CD4-positive, alpha-beta T cell treated with Interleukin-2 at 100 ng/mL for 4 hours (primary cell): Measurements from ENCODE around the gene PITX2.
"Not testable (repeated sequence)": the region's sequence is repeated elsewhere in the genome, so short reads cannot be mapped to it uniquely, and the experiment has no call there.

Experiments used
- DNase-seq: peaks from one replicate; pipeline ENCODE4 v3.0.0-alpha.2; 2020; ENCODE audit warnings: low spot score

Gene PITX2

GRCh38 chr4:110610940-110611831 lies 11.7 kb downstream of the PITX2 start:
- no peak for DNase-seq

GRCh38 chr4:110610620-110610939 lies 12.3 kb downstream of the PITX2 start:
- no peak for DNase-seq

GRCh38 chr4:110609044-110609750 lies 13.7 kb downstream of the PITX2 start:
- no peak for DNase-seq

DNA sequence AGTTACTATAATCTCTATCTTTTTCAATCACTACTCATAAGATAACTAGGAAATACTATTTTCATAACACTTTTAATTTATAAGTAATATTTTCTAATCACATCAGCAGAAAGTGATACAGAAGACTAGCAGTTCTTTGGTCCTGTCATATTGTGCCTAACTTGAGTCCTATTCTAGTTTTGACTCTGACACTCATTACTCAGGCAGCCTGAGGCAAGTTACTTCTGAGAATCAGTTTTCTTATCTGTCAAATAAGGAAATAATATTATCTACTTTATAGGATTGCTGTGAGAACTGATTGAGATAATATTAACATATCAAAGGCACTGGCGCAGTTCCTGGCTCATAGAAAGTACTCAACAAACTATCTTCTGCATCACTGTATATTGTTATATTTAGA lies 17.8 kb downstream of the PITX2 start:
- no peak for DNase-seq

DNA sequence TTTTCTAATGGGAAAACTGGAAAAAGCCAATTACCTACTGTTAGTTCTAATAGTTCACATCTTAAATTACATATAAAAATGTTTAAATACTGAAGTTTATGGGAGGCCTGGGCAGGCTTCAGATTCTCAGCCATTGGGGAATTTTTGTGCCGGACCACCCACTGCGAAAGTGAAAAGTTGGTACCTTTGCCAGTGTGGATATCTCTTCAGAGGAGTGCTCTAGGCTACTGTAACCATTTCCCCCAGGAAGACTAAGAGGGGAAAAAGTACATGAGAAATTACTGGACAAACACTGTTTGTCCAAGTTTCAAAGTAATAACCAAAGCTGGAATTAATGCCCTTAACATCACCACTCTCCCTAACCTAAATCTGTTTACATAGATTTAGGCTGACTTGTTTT lies 20.8 kb downstream of the PITX2 start:
- DNase-seq, result no peak

DNA sequence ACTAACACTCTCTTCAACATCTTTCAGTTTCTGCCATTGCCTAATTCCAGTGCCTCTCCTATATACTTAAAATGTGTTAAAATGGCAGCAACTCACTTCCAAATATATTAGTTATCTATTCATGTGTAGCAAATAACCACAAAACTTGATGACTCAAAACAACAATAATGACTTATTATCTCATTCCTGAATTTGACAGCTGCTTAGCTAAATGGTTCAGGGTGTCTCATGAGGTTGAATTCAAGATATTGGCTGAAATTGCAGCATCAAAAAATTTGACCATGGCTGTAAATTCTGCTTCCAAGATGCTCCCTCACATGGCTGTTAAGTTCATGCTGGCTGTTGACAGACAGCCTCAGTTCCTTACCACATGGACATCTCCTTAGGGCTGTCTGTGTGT lies 25.3 kb downstream of the PITX2 start:
- no peak for DNase-seq

DNA sequence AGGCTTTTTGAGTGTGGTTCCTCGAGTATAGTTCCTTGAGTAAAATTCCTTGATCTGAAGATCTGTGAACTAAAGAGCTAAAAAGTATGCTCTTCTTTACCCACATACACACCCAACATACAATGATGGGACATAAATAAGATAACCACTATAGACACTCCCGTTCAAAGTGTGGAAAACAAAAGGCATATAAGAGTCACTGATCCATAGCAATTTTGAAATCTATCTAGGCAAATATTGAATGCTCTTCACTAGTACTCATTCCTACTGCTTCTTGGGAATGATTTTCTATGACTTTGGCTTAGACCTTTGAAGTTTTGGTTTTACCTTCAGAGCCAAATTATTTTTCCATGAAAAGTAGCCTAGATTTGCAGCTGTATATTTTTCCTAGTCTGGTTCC lies 26.4 kb downstream of the PITX2 start:
- no peak for DNase-seq

- no peak for DNase-seq
Measured at GRCh38 chr4:110595583-110595982, 27.3 kb downstream of the PITX2 start.

DNA sequence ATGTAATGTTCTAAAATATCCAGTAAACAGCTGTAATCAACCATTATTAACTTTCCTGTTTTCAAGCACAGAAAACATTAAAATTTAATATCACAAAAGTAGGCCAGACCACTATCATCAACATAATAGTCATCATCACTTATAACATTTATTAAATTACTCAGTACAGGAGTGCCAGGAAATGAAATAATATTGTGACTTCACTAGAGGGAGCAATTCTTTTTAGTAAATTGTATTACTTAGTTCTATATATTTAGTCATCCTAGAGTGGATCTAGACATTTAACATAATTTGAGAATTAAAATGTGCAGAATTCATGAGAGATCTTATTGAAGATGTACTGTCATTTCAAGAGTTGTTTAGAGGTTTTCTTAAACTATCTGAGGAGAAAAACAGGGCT lies 33.6 kb downstream of the PITX2 start:
- DNase-seq, result no peak

DNA sequence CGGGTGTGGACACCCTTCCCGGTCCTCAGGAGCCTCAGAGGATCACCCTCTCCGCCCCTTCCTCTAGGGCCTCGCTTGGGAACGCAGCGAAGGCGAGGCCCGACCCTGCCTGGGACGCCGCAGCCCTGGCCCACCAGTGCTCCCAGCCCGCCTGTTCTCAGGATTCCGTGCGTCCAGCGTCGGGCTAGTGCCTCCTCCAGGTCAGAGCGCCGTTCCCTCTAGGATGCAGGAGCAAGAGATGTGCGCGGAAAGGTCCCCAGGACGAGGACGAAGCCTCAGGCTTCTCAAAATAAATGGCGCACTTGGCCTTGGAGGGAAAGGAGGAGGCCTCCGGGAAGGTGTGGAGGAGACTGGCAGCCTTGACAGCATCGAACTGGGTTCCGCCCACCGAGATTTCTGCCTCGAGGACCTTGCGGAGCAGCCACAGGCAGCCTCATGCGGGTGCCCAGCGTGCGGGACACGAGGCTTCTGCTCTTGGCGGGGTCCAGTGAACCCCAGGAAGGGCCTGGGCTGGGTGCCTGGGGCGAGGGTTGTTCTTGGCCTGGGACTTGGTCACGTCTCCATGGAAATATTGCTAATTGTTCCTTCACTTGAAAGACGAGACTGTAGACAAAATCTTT lies 35.1 kb downstream of the PITX2 start:
- no peak for DNase-seq

DNA sequence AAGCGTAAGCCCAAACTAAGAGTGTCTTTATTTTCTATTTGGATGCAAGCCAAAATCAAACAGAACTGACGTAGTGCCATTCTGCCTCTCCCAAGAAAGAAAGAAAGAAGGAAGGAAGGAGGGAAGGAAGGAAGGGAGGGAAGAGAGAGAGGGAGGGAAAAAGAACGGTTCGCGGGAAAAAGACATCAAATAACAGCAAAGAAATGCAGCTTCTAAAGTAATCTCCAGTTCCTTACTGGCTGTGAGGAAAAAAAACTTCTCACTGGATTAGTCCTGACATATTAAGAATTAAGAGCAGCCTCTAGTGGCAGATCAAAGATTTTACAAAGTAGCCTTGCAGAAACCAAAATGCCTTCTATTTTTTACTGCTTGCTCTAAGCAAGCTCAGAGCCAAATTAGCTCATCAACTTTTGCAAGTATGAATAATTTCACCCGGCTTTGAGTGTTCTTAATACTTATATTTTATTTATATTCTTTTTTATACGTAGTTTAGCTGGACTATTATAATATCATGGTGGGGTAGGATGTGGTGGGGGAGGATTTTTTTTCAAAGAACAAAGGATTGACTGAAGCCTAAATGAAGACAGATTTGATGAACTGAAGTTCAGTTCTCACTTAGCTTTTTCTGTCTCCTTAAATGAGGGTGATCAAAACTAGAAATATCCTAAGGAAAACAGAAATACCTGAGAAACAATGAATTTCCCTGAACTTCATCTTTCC lies 36.6 kb downstream of the PITX2 start:
- DNase-seq, result no peak

DNA sequence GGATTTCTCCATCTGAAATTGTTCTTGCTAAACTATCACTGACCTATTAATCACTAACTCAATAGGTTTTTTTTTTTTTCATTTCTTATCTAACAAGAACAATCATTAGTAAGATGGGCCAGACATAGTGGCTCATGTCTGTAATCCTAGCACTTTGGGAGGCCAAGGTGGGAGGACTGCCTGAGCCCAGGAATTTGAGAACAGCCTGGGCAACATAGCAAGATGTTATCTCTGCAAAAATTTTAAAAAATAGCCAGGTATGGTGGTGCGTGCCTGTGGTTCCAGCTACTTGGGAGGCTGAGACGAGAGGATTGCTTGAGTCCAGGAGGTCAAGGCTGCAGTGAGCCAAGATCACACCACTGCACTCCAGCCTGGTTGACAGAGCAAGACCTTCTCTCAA lies 46.2 kb downstream of the PITX2 start:
- DNase-seq, result not testable (repeated sequence)
